HepG2 (cell line): Measurements from ENCODE around the gene TAPBP. TPM values are rescaled to one million over a fixed set of nuclear protein-coding genes. Genes with fewer than 3 reads are reported as not detected.

Source experiments
- ATAC-seq: fragments of 200-7000 bp; cut with Tn5 transposase; 3 replicates; pipeline ENCODE4 v1.9.1; 2020; ENCODE audit warnings: mild to moderate bottlenecking, moderate library complexity
- BruUV-seq: library from RNA; stranded (reverse); fragments of 400-500 nt; replicated peaks from 2 replicates; lab custom pipeline; 2021; lab: Mats Ljungman, UMichigan
- CTCF ChIA-PET: fragments of 300-600 bp; formaldehyde crosslinking; extraction: SDS; loops from one replicate; lab custom pipeline; 2021; ENCODE audit warnings: low total read pairs, inconsistent platforms, low intra/inter-chr PET ratio; lab: Yijun Ruan, JAX
- POLR2A ChIA-PET: fragments of 350-600 bp; sonication (Branson Sonifier 250); formaldehyde crosslinking; loops from one replicate; lab custom pipeline; 2020; ENCODE audit warnings: antibody characterized with exemption, inconsistent platforms; lab: Yijun Ruan, JAX
- DNase-seq: peaks from one replicate; pipeline ENCODE4 v3.0.0-alpha.2; 2015; ENCODE audit warnings: low spot score
- FAIRE-seq: peaks from 3 replicates; lab custom pipeline; 2011; peaks lifted over from hg19 to GRCh38; lab: Jason Lieb, UNC
- H2AFZ ChIP-seq: one replicate; pipeline ENCODE4 v1.6.1; 2011; ENCODE audit warnings: low read length, inconsistent platforms
- H3K27ac ChIP-seq: fragments of 300-600 bp; 3 replicates; pipeline ENCODE4 v1.8.0; 2011; ENCODE audit warnings: mixed run types, mild to moderate bottlenecking, mixed read lengths, low read length, inconsistent platforms; ENCODE audit not compliant: insufficient read depth; ENCODE audit errors: extremely low read length
- H3K27me3 ChIP-seq, 2 experiments: fragments of 200-600 bp in 1 of 2; 2 replicates in 1 of 2; 3 replicates in 1 of 2; pipeline versions ENCODE4 v1.6.0 to v1.8.0; 2011; ENCODE audit warnings: low read length in 2 of 2, mild to moderate bottlenecking in 2 of 2, moderate library complexity in 2 of 2, inconsistent platforms in 1 of 2; ENCODE audit not compliant: insufficient read depth in 2 of 2, control insufficient read depth in 1 of 2
- H3K36me3 ChIP-seq, 2 experiments: fragments of 200-600 bp in 1 of 2; replicated peaks in 1 of 2; 2 replicates in 1 of 2; 3 replicates in 1 of 2; pipeline versions ENCODE4 v1.5.1 to v1.8.0; 2011; ENCODE audit warnings: low read length in 2 of 2, inconsistent platforms in 1 of 2; ENCODE audit not compliant: insufficient read depth in 2 of 2, control insufficient read depth in 1 of 2
- H3K4me1 ChIP-seq: 2 replicates; pipeline ENCODE4 v1.5.1; 2012; ENCODE audit warnings: low read length, inconsistent platforms; ENCODE audit not compliant: insufficient read depth
- H3K4me2 ChIP-seq: 2 replicates; pipeline ENCODE4 v1.6.0; 2011; ENCODE audit warnings: low read depth, low read length, inconsistent platforms
- H3K4me3 ChIP-seq, 3 experiments: fragments of 200-600 bp in 1 of 3; sonication (generic), shearing (Covaris generic) in 1 of 3; replicated peaks in 1 of 3; 2 replicates each; pipeline ENCODE4 v1.5.1; 2011 to 2016; ENCODE audit warnings: low read length in 3 of 3, inconsistent platforms in 2 of 3, low read depth in 2 of 3, mild to moderate bottlenecking in 2 of 3, control low read depth in 1 of 3, mixed read lengths in 1 of 3; ENCODE audit not compliant: insufficient read depth in 1 of 3
- H3K79me2 ChIP-seq: one replicate; pipeline ENCODE4 v1.6.1; 2011; ENCODE audit warnings: low read length, inconsistent platforms; ENCODE audit not compliant: insufficient read depth
- H3K9ac ChIP-seq: 2 replicates; pipeline ENCODE4 v1.6.0; 2011; ENCODE audit warnings: mild to moderate bottlenecking, low read depth, low read length, inconsistent platforms; ENCODE audit not compliant: insufficient read depth
- H3K9me3 ChIP-seq: 2 replicates; pipeline ENCODE4 v1.5.1; 2012; ENCODE audit warnings: mild to moderate bottlenecking, low read length
- H4K20me1 ChIP-seq: 2 replicates; pipeline ENCODE4 v1.6.0; 2011; ENCODE audit warnings: inconsistent platforms, mild to moderate bottlenecking, low read length, moderate library complexity; ENCODE audit not compliant: insufficient read depth
- FOXK1 ChIP-seq: sonication (generic); formaldehyde crosslinking; IDR thresholded peaks from 2 replicates; pipeline ENCODE4 v1.4.0; 2020; ENCODE audit warnings: low read depth, missing genetic modification reagents, borderline replicate concordance
- HMG20A ChIP-seq: IDR thresholded peaks from 2 replicates; pipeline ENCODE4 v1.6.1; 2016; ENCODE audit warnings: borderline replicate concordance
- KDM6A ChIP-seq: IDR thresholded peaks from 2 replicates; pipeline ENCODE4 v1.6.1; 2016; ENCODE audit warnings: low read depth
- KLF9 ChIP-seq: IDR thresholded peaks from 2 replicates; pipeline ENCODE4 v1.6.1; 2016; ENCODE audit warnings: low read depth
- PPARG ChIP-seq: conservative IDR thresholded peaks from 2 replicates; pipeline ENCODE4 v1.6.1; 2016; ENCODE audit warnings: missing biosample characterization, missing genetic modification reagents
- PRDM4 ChIP-seq: sonication (generic); formaldehyde crosslinking; IDR thresholded peaks from 2 replicates; pipeline ENCODE4 v1.9.0; 2021; ENCODE audit warnings: missing genetic modification reagents, borderline replicate concordance
- PRPF4 ChIP-seq: fragments of 200-400 bp; formaldehyde crosslinking; IDR thresholded peaks from 2 replicates; pipeline ENCODE4 v1.6.1; 2016; ENCODE audit warnings: low read length, low read depth; ENCODE audit not compliant: poor library complexity, severe bottlenecking
- SAFB2 ChIP-seq: sonication (generic); formaldehyde crosslinking; IDR thresholded peaks from 2 replicates; pipeline ENCODE4 v1.5.1; 2020; ENCODE audit warnings: missing genetic modification reagents, low read depth, mild to moderate bottlenecking, borderline replicate concordance
- ZNF564 ChIP-seq: sonication (generic); formaldehyde crosslinking; IDR thresholded peaks from 2 replicates; pipeline ENCODE4 v1.8.1; 2023; ENCODE audit warnings: mild to moderate bottlenecking, missing genetic modification reagents
- ZNF615 ChIP-seq: sonication (generic); formaldehyde crosslinking; IDR thresholded peaks from 2 replicates; pipeline ENCODE4 v1.5.0; 2020; ENCODE audit warnings: mild to moderate bottlenecking, missing genetic modification reagents, borderline replicate concordance
- ZNF784 ChIP-seq: sonication (generic); formaldehyde crosslinking; IDR thresholded peaks from 2 replicates; pipeline ENCODE4 v1.5.1; 2020; ENCODE audit warnings: missing genetic modification reagents, mild to moderate bottlenecking, borderline replicate concordance
- ZNF839 ChIP-seq: sonication (generic); formaldehyde crosslinking; IDR thresholded peaks from 2 replicates; pipeline ENCODE4 v1.4.0; 2020; ENCODE audit warnings: missing genetic modification reagents, mild to moderate bottlenecking, borderline replicate concordance
- ZNF850 ChIP-seq: sonication (generic); formaldehyde crosslinking; conservative IDR thresholded peaks from 2 replicates; pipeline ENCODE4 v1.9.0; 2021; ENCODE audit warnings: mild to moderate bottlenecking, missing genetic modification reagents
- ZSCAN29 ChIP-seq: sonication (generic); formaldehyde crosslinking; conservative IDR thresholded peaks from 2 replicates; pipeline ENCODE4 v1.4.0; 2020; ENCODE audit warnings: mild to moderate bottlenecking, missing genetic modification reagents
- WGBS: methylation state at CpG from one replicate; pipeline ENCODE4 v1.1.6; 2017; ENCODE audit warnings: low lambda C conversion rate; 5-methylcytosine and 5-hydroxymethylcytosine counted together
- in situ Hi-C: cut with HindIII; loops from 2 replicates; pipeline ENCODE4 v1.10.0; 2017; ENCODE audit warnings: low pct_unique_long_range_greater_than_20kb; ENCODE audit not compliant: extremely low pct_ligation_motif_present
- intact Hi-C: fragments of 100-400 bp; cut with micrococcal nuclease; formaldehyde crosslinking; loops from one replicate; pipeline ENCODE4 v1.10.0; 2022; ENCODE audit not compliant: unreplicated experiment
- polyA plus RNA-seq, 8 experiments: library from polyadenylated mRNA; depleted of rRNA in 3 of 8; stranded (reverse) in 7 of 8; unstranded in 1 of 8; fragments of >200 nt; fragmentation: Illumina TruSeq in 4 of 8; extraction: Trizol in 4 of 8; gene quantifications; 2 replicates each; pipeline versions ENCODE4 v1.2.1 to v1.2.3, GENCODE V29; 2011 to 2016; ENCODE audit warnings: low read depth in 4 of 8, missing spikeins in 1 of 8, mixed read lengths in 1 of 8; ENCODE audit not compliant: insufficient read depth in 1 of 8
- total RNA-seq, 5 experiments: library from RNA; depleted of rRNA; stranded (reverse); fragments of >200 nt; fragmentation: Illumina TruSeq; extraction: Trizol; gene quantifications; 2 replicates each; pipeline ENCODE4 v1.2.3, GENCODE V29; 2016; ENCODE audit warnings: low read depth in 1 of 5
- TF ChIP-seq, protein P1 (sequence below): sonication (generic); formaldehyde crosslinking; IDR thresholded peaks from 2 replicates; pipeline ENCODE4 v1.5.0; 2020; ENCODE audit warnings: mild to moderate bottlenecking, missing genetic modification reagents, borderline replicate concordance

TAPBP gene
- total and polyA plus RNA-seq, 2 of the 13 experiments (the other 11 are each of a cell fraction or from before 2014, with no cell fraction given): 27.4 to 32.3 TPM

DNA sequence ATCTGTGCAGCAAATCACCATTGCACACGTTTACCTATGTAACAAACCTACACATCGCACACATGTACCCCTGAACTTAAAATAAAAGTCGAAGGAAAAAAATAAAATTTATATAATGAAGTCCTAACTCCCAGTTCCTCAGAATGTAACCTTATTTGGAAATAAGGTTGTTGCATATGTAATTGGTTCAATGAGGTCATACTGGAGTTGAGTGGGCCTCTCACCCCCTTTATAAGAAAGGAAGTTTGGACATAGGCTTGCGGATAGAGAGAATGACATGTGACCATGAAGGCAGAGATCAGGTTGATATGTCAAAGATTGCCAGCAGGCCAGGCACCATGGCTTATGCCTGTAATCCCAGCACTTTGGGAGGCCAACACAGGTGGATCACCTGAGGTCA is 19.8 kb upstream of the TAPBP start:
- Histone ChIP-seq H3K4me1 (peaks cover 4% of the 10 kb centered on the region; the same call in 1 of the 2 replicates), H3K9me3 (no peaks in the 10 kb centered on the region), H3K36me3 (no peaks in the 10 kb centered on the region), H3K27me3 (peaks cover 0 to 8% of the 10 kb centered on the region in 2 experiments; a peak in 2 of 5 replicates), H3K4me2 (no peak overlapping the region), H3K27ac (no peak overlapping the region), H4K20me1 (no peaks in the 10 kb centered on the region), H3K79me2 (no peaks in the 10 kb centered on the region), H3K4me3 (no peak overlapping the region), H2AFZ (no peak overlapping the region), H3K9ac (no peak overlapping the region)
- WGBS: 86% methylated on average over 4 of the region's 4 CpGs
- no peak for FAIRE-seq
- BruUV-seq: no TSS peak
- no peak for TF ChIP-seq PPARG (CRISPR knock-in tag)
- TF ChIP-seq KDM6A (CRISPR knock-in tag): no peak
- TF ChIP-seq ZNF784 (CRISPR knock-in tag): no peak
- TF ChIP-seq KLF9: no peak
- no peak for TF ChIP-seq ZNF839 (CRISPR knock-in tag)
- no peak for TF ChIP-seq HMG20A
- ChIA-PET POLR2A (no interaction called here), CTCF (no interaction called here)
- ATAC-seq: no peak
- no peak for DNase-seq
- in situ Hi-C loops (no loop called here), intact Hi-C loops (no loop called here)

GRCh38 chr6:33330736-33331135 is 16.9 kb upstream of the TAPBP start:
- Histone ChIP-seq H3K79me2 (no peaks in the 10 kb centered on the region), H2AFZ (no peak overlapping the region), H3K27ac (no peak overlapping the region), H4K20me1 (no peaks in the 10 kb centered on the region), H3K9me3 (no peaks in the 10 kb centered on the region), H3K27me3 (peaks cover 0 to 6% of the 10 kb centered on the region in 2 experiments; a peak in 1 of 5 replicates), H3K9ac (no peak overlapping the region), H3K4me2 (no peak overlapping the region), H3K4me3 (no peak overlapping the region), H3K36me3 (no peaks in the 10 kb centered on the region), H3K4me1 (peaks cover 4% of the 10 kb centered on the region; the same call in 1 of the 2 replicates)
- intact Hi-C loops: no loop called here
- no peak for ATAC-seq
- in situ Hi-C loops: no loop called here
- 59% methylated on average over 10 of the region's 10 CpGs for WGBS
- ChIA-PET POLR2A (no interaction called here), CTCF (no interaction called here)
- BruUV-seq: no TSS peak
- FAIRE-seq: no peak
- no peak for DNase-seq
- no peak for TF ChIP-seq PRPF4
- TF ChIP-seq, protein P1, sequence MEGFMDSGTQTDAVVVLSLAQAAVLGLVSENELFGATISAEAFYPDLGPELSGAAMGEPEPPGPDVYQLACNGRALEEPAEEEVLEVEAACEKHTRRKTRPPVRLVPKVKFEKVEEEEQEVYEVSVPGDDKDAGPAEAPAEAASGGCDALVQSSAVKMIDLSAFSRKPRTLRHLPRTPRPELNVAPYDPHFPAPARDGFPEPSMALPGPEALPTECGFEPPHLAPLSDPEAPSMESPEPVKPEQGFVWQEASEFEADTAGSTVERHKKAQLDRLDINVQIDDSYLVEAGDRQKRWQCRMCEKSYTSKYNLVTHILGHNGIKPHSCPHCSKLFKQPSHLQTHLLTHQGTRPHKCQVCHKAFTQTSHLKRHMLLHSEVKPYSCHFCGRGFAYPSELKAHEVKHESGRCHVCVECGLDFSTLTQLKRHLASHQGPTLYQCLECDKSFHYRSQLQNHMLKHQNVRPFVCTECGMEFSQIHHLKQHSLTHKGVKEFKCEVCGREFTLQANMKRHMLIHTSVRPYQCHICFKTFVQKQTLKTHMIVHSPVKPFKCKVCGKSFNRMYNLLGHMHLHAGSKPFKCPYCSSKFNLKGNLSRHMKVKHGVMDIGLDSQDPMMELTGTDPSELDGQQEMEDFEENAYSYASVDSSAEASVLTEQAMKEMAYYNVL (CRISPR knock-in tag): no peak
- no peak for TF ChIP-seq ZNF564 (CRISPR knock-in tag)
- TF ChIP-seq SAFB2 (CRISPR knock-in tag): no peak
- TF ChIP-seq ZNF615 (CRISPR knock-in tag): no peak
- no peak for TF ChIP-seq FOXK1
- TF ChIP-seq PRDM4 (CRISPR knock-in tag): no peak
- no peak for TF ChIP-seq ZNF850 (CRISPR knock-in tag)
- no peak for TF ChIP-seq ZSCAN29 (CRISPR knock-in tag)
